Astrocyte of the cerebellum (primary cell): Measurements from ENCODE around the gene TRAF3.

ENCODE experiments used
- DNase-seq: peaks from one replicate; pipeline ENCODE4 v3.0.0-alpha.2; 2011; ENCODE audit warnings: low read depth
- H3K4me3 ChIP-seq: 2 replicates; pipeline ENCODE4 v1.5.1; 2011; ENCODE audit warnings: mild to moderate bottlenecking, low read depth, low read length, moderate library complexity
- CTCF ChIP-seq: IDR thresholded peaks from 2 replicates; pipeline ENCODE4 v1.5.1; 2012; ENCODE audit warnings: low read length, low read depth, moderate library complexity, mild to moderate bottlenecking; ENCODE audit errors: missing control alignments
- in situ Hi-C: cut with HindIII; loops from 2 replicates; pipeline ENCODE4 v1.10.0; 2017; ENCODE audit warnings: low sequenced_read_pairs

Gene TRAF3

GRCh38 chr14:102953100-102953499 lies 175.9 kb downstream of the TRAF3 start:
- in situ Hi-C loops: no loop called here
- no peak overlapping the region for H3K4me3 ChIP-seq
- no peak for TF ChIP-seq CTCF
- DNase-seq: no peak

- DNase-seq: no peak
- no peak overlapping the region for H3K4me3 ChIP-seq
- no peak for TF ChIP-seq CTCF
- in situ Hi-C loops: no loop called here
Measured at GRCh38 chr14:102954081-102954789, 177.0 kb downstream of the TRAF3 start.

GRCh38 chr14:102955636-102956408 lies 178.6 kb downstream of the TRAF3 start:
- in situ Hi-C loops: no loop called here
- DNase-seq: no peak
- TF ChIP-seq CTCF: no peak
- H3K4me3 ChIP-seq: no peak overlapping the region

GRCh38 chr14:102957222-102957621 lies 180.0 kb downstream of the TRAF3 start:
- no peak for DNase-seq
- no peak for TF ChIP-seq CTCF
- H3K4me3 ChIP-seq: no peak overlapping the region
- in situ Hi-C loops: no loop called here

- in situ Hi-C loops: no loop called here
- H3K4me3 ChIP-seq: no peak overlapping the region
- DNase-seq: no peak
- no peak for TF ChIP-seq CTCF
Measured at GRCh38 chr14:102958461-102958860, 181.2 kb downstream of the TRAF3 start.
